Adipose tissue (tissue), 3 donors: Measurements from ENCODE around the gene MRGPRG. TPM values are rescaled to one million over a fixed set of nuclear protein-coding genes. Genes with fewer than 3 reads are reported as not detected.

Source experiments
- H3K27ac ChIP-seq: one replicate; pipeline ENCODE4 v1.5.1; 2013; ENCODE audit warnings: low read depth, low read length
- WGBS, 3 donors: extraction: QIAGEN DNeasy Blood & Tissue Kit; methylation state at CpG; one replicate each; pipeline ENCODE4 v1.1.7; 2013; 5-methylcytosine and 5-hydroxymethylcytosine counted together
- polyA plus RNA-seq, 3 donors: library from polyadenylated mRNA; stranded (reverse); fragments of 200-250 nt; gene quantifications; one replicate each; pipeline ENCODE4 v1.2.3, GENCODE V29; 2013
- donor health status: healthy with polysubstance abuse.
- donor health status: Bipolar disorder and iron deficiency.
- donor health status: healthy.

Gene MRGPRG
- polyA plus RNA-seq, 3 donors, result not detected

DNA sequence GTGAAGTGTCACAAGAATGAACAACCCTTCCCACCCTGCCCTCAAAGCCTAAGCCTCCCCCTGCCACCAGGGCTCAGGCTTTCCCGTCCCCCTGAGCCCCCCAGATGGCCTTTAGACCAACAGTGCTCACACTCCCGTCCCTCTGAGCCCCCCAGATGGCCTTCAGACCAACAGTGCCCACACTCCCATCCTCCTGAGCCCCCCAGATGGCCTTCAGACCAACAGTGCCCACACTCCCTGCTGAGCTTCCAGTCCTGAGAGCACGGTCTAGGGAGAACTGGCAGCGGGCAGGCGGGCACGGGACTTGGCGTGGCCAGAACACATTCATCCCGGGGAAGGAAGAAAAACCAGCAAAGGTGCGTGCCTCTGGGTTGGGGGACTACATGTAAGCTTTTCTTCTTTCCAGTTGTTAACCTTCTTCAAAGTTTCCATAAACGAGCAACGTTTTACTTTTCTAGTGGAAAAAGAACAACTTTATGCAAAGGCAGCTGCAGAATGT lies 2.5 kb downstream of the MRGPRG start:
- WGBS, 3 donors, result 62 to 81% (median 72%) methylated on average over 11 of the region's 11 CpGs
- no peak overlapping the region for H3K27ac ChIP-seq

DNA sequence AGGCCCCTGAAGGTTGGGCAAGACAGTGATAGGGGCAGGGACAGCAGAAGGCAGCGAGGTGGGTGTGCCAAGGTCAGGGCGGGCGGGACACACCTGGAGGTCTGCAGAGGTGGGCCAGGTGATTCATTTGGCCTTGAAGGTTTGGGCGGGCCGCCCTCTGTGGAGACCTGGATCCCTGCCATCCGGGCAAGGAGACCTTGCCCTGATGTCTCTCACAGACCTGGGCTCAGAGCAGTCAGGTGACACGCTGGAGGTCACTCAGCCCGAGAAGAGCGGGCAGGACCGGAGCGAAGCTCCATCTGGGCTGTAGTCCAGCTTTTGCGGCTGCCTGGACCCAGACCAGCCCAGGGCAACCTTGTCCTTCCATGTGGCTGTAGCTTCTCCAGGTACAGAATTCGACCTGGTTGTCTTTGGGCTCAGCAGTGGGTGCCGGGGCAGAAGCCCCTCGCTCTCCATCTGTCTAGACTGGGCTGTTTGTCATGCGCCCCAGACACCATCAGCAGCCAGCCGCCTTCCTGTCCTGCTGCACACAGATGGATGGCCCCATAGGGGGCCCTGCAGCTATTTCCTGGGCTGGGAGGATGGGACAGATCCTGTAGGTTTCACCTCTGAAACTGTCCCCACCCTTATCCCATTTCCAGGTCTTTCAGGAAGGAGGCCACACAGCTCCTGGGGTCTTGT lies 3.1 kb downstream of the MRGPRG start:
- 47 to 76% (median 60%) methylated on average over 17 of the region's 17 CpGs for WGBS, 3 donors
- H3K27ac ChIP-seq, result no peak overlapping the region

DNA sequence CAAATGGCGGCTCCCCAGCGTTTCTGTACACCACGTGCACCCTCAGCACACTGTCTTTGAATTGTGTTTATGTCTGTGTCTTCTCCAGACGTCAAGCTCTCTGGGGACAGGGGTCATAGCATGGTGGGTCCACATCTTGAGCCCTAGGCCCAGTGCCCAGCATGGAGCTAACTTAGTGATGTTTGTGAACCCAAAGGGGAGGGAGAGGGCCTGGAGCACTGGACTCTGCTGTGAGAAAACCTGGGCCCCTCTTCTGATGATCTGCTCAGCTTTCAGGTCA lies 4.3 kb downstream of the MRGPRG start:
- H3K27ac ChIP-seq, result no peak overlapping the region
- WGBS, 3 donors, result 74 to 90% (median 83%) methylated on average over 4 of the region's 4 CpGs

DNA sequence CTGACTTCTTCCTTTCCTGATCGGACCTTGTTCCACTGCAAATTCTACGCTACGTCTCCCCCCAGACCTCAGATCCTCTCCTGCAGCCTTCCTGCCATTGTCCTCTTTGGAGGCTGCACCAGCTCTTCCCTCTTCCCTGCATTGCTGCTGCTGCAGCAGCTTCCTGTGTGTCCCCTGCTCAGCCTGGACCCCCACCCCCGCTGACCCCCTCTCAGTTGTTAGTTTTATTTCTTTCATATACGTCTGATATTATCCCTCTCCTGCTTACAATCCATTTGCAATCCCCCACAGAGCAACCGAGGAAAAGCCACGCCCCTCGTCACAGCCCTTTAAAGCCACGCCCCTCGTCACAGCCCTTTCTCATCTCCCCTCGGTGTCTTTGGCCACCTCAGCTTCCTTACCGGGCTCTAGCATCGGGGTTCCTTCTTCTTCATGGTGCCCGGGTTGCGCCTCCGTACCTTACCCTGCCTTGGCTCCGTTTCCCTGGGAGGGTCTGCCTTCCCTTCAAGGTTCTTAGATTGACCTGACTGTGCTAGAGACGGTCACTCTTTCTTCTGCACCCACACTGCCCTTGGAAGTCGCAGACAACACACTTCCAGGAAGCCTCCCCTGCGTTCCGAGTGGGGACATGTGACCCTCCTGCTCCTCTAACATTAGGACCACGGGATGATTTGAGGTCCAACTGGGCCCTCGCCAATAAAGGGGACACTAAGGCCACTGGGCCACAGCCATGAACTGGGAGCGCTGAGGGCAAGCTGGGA lies 4.8 kb downstream of the MRGPRG start:
- WGBS, 3 donors, result 51 to 62% (median 56%) methylated on average over 24 of the region's 24 CpGs
- no peak overlapping the region for H3K27ac ChIP-seq

DNA sequence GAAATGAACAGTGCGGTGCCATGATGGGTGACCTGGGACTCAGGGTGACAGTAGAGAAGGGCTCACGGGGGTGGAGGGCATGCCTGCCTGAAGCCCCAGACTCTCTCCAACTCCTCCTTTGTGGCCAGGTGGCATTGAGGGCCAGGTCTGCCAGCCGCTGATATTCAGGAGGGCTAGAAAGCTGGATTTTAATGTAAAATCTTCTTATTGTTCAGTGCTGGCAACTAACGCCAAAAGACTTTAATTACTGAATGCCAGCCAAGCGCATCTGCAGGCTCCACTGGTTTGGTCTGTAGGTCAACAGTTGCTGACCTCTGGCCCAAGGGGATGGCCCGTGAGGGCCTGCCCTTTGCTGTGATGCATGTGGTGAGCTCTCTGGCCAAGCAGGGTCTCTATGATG lies 10.3 kb downstream of the MRGPRG start:
- WGBS, 3 donors, result 85 to 89% (median 86%) methylated on average over 6 of the region's 6 CpGs
- no peak overlapping the region for H3K27ac ChIP-seq

DNA sequence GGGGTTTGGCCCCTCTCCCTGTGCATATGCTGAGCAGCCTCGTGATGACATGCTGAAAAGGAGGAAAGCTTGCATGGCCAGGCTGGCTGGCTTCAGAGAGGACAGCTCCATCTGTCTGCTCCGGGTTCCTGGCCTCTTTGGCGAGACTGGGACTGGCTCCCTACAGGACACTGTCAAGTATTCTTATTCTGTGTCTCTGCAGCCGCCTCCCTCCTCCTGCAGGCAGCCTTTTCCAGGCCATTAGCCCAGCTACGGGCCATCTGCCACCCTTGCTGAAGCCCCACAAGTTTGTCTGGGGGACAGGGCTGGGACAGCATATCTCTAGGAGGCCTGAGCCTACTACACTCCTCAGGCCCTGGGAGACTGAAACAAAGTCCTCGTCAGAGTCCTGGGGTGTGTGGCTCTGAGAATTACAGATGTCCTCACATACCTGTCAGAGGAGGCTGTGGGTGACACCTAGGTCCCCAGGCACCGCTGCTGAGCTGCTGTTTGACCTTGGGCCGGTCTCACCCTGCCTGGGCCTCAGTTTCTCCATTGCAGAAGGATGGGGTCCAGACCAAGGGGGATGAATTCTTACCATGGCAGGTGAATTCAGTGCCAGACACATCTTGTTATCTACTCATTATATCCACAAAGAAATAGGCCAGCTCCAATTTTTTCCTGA lies 11.0 kb downstream of the MRGPRG start:
- no peak overlapping the region for H3K27ac ChIP-seq
- WGBS, 3 donors, result 82 to 86% (median 84%) methylated on average over 8 of the region's 8 CpGs

DNA sequence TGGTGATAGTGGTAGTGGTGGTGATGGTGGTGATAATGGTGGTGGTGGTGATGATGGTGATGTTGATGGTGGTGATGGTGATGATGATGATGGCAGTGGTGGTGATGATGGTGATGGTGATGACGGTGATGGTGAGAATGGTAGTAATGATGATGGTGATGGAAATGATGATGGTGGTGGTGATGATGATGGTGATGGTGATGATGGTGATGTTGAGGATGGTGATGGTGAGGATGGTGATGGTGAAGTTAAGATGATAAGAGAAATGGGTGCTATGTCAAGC lies 11.8 kb downstream of the MRGPRG start:
- no peak overlapping the region for H3K27ac ChIP-seq
- WGBS, 3 donors, result 89 to 100% (median 100%) methylated on average over 1 of the region's 1 CpG

DNA sequence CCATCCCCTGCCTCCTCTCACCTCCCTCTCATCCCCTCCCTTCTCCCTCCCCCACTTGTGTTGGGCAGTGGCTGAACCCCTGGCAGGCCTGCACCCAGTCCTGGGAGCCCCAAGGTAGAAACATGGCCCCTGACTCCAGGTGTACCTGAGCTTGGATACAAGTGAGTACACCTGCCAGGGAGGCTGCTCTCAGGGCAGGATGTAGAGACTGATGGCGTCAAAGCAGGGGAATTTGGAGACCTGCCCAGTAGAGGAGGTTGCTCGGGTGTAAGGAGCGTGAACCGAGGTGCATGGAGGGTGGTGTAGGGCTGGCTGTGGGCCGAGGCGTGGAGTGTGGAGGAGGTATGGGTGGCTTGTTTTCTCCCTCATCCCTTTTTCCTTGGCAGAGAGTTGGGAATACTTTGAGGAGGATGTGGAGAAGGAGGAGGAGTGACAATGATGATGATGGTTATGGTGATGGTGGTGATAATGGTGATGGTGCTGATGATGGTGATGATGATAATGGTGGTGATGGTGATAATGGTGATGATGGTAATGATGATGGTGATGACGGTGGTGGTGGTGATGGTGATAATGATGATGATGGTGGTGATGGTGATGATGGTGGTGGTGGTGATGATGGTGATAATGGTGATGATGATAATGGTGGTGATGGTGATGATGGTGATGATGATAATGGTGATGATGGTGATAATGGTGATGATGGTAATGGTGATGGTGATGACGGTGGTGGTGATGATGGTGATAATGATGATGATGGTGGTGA lies 12.3 kb downstream of the MRGPRG start:
- 76 to 88% (median 79%) methylated on average over 8 of the region's 8 CpGs for WGBS, 3 donors
- no peak overlapping the region for H3K27ac ChIP-seq

DNA sequence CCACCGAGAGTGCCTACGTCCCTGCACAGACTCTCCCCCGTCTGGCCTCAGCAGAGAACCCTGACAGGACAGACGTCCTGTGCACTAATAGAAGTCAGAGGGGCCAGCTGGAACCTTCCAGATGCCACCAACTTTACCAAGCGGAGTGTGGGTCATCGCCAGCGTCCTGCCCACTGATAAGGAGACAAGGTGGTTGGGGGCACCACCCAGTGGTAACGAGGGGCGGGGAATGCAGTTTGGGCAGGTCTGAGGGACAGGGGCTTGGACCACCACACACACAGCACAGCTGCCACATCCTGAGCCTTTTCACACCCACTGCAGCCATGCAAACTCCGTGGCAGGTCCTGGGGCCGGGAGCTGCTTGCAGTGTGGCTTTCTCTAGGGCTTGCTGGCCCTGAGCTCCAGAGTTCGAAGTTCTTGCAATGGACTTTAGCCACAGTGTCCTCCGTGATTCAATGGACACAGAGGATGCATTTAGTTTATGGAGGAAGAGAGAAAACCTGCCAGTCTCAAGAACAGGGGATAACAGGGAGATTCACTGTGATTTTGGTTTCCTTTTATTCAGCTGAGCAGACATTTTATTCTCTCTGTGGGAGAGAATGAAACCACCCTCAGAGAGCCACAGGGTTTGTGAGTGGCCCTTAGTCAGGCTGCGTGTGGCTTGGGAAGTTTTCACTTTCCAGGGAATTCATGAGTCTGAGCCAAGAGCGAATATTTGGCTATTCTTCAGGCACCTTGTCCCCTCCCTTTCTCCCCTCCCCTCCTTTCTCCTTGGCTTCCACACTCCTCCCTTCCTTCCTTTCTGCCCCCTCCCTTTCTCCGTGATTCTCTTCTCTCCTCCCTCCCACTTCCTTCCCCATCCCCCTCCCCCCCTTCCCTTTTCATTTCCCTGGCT lies 13.1 kb downstream of the MRGPRG start:
- WGBS, 3 donors, result 35 to 61% (median 54%) methylated on average over 16 of the region's 16 CpGs

DNA sequence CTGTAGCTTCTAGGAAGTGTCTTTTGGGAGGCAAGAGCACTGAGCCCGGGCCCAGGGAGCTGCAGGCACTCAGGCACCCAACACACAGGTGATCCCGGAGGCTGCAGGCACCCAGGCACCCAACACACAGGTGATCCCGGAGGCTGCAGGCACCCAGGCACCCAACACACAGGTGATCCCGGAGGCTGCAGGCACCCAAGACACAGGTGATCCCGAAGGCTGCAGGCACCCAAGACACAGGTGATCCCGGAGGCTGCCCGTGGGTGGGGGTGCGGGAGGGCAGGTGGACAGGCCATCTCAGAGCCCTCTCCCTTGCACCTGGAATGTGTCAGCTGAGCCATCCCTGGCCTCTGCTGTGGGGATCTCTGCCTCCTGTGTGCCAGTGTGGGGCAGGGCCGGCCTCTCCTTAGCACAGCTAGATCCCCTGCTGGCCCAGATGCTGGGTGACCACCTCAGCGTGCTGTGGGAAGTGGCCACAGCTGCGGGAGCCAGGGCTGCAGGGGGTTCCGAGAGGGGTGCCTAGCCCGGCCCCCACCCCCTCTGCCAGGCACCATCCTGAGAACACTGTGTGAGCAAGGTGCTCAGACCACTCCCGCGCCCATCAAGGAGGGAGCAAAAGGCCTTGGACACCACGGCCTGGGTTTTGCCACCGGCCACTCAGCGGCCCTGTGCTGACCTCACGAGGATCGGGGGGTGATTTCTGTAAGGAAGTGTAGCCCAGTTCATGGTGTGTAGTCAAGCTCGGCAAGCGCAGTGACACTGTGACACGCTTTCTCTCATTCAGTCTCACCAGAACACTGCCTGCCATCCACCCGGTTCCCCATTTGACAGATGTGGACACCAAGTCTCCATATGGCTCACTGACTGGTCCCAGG lies 14.2 kb downstream of the MRGPRG start:
- WGBS, 3 donors, result 79 to 90% (median 79%) methylated on average over 24 of the region's 24 CpGs
- H3K27ac ChIP-seq, result no peak overlapping the region

More for the DNA sequence above, 13.1 kb downstream of the MRGPRG start:
- H3K27ac ChIP-seq, result no peak overlapping the region

DNA sequence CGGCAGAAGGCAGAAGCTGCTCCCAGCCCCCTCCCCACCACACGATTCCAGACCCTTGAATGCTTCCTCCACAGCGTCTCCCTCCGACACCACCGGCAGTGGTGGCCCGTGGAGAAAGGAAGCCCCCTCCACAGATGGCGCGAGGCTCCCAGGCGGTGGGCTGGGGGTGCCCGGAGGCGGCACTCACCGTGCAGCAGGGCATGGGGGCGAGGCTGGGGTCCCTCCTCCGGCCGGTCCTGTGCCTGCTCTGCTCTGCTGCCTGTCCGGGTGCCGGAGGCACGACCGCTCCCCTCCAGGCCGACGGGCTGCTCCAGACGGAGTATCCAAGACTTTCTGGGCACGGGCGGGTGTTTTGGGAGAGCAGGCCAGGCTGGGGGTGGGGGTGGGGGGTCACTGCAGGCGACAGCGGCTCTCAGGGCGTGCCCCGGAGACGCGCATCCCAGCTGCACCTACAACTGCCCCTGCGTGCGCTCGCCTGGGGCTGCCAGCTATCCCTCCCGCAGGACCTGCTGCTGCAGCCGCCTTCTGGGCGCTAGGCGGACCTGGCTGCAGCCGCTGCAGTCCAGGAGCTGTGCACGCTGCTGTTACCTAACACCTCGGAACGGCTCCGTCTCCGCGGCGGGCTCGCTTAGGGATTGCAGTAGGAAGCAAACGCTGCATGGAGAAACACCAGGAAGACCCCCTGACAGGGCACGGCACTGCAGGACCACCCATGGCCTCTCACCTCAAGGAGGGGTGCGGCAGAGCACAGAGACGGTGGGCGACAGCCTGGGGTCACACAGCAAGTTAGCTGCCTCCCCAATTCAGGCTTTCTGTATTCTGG lies 15.2 kb downstream of the MRGPRG start:
- no peak overlapping the region for H3K27ac ChIP-seq
- WGBS, 3 donors, result 3 to 5% (median 3%) methylated on average over 45 to 51 of the region's 51 CpGs

DNA sequence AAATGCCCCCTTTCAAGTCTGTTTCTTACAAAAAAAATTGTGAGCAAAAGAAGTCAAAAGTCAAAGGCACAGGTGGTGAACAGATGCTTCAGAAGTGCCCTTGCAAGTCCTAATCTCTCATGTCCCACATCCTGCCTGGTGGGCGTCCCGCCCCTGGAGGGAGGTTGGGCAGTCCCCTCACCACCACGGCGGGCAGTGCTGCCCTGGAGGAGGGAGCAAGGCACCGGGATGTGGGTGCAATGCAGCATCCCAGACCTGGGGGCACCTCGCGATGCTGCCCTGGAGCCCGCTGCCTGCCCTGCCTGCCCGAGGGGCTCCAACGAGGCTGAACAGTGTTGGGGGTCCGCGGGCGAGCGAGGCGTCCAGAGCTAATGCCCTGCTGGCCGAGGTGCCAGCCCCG lies 15.9 kb downstream of the MRGPRG start:
- no peak overlapping the region for H3K27ac ChIP-seq
- 9 to 12% (median 10%) methylated on average over 16 to 17 of the region's 17 CpGs for WGBS, 3 donors

DNA sequence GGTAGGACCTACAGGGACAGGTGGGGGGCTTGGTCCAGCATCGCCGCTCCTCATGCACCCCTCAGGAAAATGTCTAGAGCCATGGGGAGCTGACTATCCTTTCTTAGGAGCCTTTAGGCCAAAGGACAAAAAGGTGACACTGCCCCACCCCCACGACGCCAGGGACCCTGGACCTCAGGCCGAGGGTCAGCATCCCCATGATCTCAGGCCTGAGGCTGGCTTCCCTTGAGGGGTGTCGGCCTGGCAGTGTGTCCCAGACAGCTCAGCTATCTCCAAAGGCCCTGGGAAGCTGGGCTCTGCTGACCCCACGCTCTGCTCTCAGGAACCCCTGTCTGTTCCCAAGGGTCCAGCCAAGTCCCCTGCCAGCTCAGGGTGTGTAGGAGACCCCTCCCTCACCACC lies 16.3 kb downstream of the MRGPRG start:
- no peak overlapping the region for H3K27ac ChIP-seq
- 54 to 74% (median 57%) methylated on average over 7 of the region's 7 CpGs for WGBS, 3 donors

DNA sequence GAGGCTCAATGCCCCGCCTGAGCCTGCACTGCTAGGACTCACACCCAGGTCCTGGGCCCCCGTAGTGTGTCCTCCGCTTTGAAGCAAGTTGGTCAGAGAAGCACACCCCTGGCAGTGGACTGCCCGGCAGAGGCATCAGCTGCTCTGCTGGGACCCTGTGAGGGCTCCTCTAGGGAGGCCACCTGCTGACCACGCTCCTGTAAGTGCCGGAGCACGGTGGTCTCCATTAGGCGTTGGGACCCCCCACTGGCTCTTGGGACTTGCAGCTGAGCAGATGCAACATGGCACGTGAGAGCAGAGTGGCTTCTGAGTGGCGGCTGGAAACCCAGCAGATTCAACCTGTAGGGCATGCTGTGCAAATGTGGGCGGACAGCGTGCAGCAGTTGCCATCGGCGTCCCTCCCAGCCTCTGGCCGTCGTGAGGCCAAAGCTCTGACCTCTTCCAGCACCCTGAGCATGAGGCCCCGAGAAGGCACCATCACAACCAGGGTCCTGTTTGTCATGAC lies 16.9 kb downstream of the MRGPRG start:
- H3K27ac ChIP-seq, result no peak overlapping the region
- 63 to 80% (median 76%) methylated on average over 17 of the region's 17 CpGs for WGBS, 3 donors

DNA sequence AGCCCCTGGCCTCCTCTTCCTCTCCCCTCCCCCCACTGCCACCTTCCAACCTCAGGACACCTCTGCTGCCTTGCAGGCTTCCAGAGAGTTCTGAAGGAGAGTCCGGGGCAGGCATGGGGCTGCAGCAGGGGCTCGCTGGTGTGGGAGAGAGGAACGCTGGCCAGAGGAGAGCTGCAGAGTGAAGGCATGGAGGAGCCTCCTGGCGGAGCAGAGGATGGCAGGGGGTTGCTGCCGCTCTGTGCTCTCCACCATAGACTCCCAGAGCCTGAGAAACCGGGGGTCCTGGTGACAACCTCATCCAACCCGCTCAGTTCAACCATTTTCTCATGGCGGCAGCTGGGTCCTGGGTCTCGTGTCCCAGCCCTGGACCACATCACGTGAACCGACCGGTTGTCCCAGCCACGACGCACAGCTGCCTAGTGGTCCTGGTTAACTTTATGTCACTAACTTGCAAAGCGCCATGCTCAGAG lies 17.5 kb downstream of the MRGPRG start:
- no peak overlapping the region for H3K27ac ChIP-seq
- 69 to 87% (median 87%) methylated on average over 15 of the region's 15 CpGs for WGBS, 3 donors
